Activated CD8-positive, alpha-beta memory T cell treated with anti-CD3 and anti-CD28 coated beads, Interleukin-2, amount 50 U/mL, for 48 hours (primary cell): ENCODE data around the gene GEMIN2.
"Not testable (repeated sequence)": the region's sequence is repeated elsewhere in the genome, so short reads cannot be mapped to it uniquely, and the experiment has no call there.

Experiments
- DNase-seq: peaks from one replicate; pipeline ENCODE4 v3.0.0-alpha.2; 2020

Gene GEMIN2

DNA sequence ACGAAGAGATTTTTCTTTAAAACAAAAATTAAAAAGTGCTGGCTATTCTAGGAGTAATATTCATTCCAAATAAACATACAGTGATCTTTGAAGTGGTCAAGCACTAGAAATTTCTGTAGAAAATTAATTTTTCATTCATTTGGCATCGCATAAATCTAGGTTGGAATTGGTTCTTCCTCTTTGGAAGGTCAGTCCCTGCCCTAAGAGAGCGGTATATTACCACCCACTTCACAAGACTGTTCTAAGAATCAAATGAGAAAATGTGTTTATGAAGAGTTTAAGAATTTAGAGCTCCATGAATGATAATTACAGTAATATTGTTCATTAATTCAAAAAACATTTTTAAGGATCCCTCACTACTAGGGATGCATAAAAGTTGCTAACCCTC is 444 bp upstream of the GEMIN2 start:
- DNase-seq: no peak

GRCh38 chr14:39122330-39123138 is 8.4 kb downstream of the GEMIN2 start:
- DNase-seq: no peak

- not testable (repeated sequence) for DNase-seq
Observed at GRCh38 chr14:39137835-39138234, 23.7 kb downstream of the GEMIN2 start.

GRCh38 chr14:39138440-39138839 is 24.3 kb downstream of the GEMIN2 start:
- DNase-seq: no peak

DNA sequence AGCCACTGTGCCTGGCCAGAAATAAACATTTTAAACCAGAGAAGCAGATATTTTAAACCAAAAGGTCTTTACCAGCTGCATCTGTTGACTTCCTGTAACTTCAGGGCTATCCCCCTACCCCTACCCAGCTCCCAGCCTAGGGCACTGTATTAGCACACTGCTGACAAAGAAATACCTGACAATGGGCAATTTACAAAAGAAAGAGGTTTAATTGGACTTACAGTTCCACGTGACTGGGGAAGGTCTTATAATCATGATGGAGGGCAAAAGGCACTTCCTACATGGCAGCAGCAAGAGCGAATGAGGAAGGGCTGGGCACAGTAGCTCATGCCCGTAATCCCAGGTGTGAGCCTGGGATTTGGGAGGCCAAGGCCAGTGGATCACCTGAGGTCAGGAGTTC is 26.0 kb downstream of the GEMIN2 start:
- no peak for DNase-seq

DNA sequence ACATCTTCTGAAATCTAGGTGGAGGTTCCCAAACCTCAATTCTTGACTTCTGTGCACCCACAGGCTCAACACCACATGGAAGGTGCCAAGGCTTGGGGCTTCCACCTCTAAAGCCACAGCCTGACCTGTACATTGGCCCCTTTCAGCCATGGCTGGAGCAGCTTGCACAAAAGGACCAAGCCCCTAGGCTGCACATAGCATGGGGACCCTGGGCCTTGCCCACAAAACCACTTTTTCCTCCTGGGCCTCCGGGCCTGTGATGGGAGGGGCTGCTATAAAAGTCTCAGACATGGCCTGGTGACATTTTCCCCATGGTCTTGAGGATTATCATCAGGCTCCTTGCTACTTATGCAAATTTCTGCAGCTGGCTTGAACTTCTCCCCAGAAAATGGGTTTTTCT is 27.5 kb downstream of the GEMIN2 start:
- DNase-seq: not testable (repeated sequence)

DNA sequence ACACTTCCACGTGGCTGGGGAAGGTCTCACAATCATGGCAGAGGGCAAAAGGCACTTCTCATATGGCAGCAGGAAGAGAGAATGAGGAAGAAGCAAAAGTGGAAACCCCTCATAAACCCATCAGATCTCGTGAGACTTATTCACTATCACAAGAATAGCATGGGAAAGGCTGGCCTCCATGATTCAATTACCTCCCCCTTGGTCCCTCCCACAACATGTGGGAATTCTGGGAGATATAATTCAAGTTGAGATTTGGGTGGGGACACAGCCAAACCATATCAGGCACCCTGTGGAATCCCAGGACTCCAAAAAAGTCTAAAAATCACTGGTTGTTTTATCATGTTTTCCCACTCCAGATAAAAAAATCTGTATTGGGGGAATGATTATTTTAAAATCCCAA is 29.1 kb downstream of the GEMIN2 start:
- DNase-seq: not testable (repeated sequence)

GRCh38 chr14:39145266-39145966 is 31.3 kb downstream of the GEMIN2 start:
- DNase-seq: no peak

DNA sequence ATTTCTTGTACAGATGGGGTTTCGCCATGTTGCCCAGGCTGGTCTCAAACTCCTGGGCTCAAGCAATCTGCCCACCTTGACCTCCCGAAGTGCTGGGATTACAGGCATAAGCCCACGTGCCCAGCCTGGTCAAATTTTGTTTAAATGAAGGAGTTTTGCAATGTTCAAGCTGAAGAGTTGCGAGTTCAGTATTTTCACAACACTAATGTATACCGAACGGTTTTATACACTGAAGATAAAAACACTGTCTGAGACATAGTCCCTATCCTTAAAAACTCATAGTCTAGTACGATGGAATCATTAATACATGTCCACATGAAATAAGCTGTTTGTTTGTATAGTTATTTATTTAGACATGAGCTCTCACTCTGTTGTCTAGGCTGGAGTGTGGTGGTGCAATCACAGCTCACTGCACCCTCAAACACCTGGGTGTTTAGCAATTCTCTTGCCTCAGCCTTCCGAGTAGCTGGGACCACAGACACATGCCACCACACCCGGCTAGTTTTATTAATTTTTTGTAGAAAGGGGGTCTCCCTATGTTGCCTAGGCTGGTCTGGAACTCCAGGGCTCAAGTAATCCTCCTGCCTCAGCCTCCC is 40.6 kb downstream of the GEMIN2 start:
- DNase-seq: peak; percentile 22

DNA sequence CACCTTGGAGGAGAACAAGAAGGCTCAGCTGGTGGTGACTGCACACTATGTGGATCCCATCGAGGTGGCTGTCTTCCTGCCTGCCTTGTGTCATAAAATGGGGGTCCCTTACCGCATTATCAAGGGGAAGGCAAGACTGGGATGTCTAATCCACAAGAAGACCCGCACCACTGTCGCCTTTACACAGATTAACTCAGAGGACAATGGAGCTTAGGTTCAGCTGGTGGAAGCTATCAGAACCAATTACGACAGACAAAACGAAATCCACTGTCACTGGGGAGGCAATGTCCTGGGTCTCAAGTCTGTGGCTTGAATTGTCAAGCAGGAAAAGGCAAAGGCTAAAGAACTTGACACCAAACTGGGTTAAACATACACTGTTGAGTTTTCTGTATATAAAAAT is 43.4 kb downstream of the GEMIN2 start:
- no peak for DNase-seq

GRCh38 chr14:39158222-39158858 is 44.2 kb downstream of the GEMIN2 start:
- no peak for DNase-seq

DNA sequence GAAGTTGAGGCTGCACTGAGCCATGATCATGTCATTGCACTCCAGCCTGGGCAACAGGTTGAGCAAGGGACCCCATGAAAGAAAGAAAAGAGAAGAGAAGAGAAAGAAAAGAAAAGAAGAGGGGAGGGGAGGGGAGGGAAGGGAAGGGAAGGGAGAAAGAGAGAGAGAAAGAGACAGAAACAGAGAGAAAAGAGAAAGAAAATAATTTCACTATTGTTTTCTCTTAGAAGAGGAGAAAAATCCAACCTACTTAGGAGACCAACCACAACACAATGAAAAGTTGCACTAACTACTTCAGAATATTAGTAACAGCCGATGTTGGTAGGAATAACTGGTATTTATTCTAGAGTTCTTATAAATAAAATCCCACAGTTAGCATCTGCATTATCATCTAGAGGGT is 46.4 kb downstream of the GEMIN2 start:
- DNase-seq: no peak

DNA sequence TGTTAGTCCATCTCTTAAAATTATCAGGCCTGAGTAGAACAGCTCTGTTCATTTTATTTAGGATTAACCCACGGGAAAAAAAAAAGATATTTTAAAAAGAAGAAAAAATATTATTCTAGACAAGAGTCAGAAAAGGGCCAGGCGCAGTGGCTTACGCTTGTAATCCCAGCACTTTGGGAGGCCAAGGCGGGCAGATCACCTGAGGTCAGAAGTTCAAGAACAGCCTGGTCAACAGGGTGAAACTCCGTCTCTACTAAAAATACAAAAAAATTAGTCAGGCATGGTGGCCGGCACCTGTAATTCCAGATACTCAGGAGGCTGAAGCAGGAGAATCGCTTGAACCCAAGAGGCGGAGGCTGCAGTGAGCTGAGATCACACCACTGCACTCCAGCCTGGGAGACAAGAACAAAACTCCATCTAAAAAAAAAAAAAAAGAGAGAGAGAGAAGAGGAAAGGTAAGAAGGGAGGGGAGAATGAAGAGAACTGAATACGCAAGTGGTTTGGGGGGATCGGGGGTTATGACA is 53.7 kb downstream of the GEMIN2 start:
- DNase-seq: not testable (repeated sequence)

DNA sequence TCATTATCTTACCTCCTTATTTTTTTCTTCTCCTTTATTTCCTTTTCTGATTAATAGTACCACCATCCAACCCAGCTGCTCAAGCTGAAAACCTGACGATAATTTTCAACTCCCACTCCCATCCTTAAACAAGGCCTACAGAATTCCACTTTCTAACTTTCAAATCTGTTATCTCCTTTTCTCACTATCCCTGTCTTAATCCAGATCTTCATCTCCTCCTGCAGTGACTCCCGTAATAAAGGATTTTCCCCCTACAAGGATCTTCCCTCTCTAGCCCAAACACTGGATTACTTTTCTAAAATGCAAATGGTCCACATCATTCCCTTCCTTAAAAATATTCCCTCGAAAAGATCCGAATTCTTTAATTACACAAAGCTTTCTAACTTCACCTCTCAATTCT is 54.5 kb downstream of the GEMIN2 start:
- no peak for DNase-seq

GRCh38 chr14:39169541-39169900 is 55.4 kb downstream of the GEMIN2 start:
- DNase-seq: no peak

DNA sequence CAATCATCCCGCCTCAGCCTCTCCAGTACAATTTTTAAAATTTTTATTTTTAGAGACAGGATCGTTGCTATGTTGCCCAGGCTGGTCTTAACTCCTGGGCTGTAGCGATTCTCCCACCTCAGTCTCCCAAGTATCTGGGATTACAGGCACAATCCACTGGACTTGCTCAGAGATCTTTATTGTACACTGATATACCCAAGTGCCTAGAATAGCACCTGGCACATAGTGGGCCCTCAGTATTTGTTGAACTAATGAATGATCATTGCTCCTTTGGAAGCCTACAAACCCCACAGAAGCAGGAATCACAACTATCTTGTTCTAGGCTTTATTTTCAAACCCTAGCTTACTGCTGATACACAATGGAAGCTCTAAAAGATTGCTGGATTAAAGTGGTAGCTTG is 59.1 kb downstream of the GEMIN2 start:
- peak; percentile 22 for DNase-seq

GRCh38 chr14:39174560-39175444 is 60.7 kb downstream of the GEMIN2 start, which contains the start of gene PNN:
Gene PNN, plus strand, starts transcription at chr14:39175254. Its CDS starts 26 bp downstream, at chr14:39175280.
- DNase-seq: peak; percentile 93

GRCh38 chr14:39175445-39176262 is 61.5 kb downstream of the GEMIN2 start:
- DNase-seq: peak; percentile 48

DNA sequence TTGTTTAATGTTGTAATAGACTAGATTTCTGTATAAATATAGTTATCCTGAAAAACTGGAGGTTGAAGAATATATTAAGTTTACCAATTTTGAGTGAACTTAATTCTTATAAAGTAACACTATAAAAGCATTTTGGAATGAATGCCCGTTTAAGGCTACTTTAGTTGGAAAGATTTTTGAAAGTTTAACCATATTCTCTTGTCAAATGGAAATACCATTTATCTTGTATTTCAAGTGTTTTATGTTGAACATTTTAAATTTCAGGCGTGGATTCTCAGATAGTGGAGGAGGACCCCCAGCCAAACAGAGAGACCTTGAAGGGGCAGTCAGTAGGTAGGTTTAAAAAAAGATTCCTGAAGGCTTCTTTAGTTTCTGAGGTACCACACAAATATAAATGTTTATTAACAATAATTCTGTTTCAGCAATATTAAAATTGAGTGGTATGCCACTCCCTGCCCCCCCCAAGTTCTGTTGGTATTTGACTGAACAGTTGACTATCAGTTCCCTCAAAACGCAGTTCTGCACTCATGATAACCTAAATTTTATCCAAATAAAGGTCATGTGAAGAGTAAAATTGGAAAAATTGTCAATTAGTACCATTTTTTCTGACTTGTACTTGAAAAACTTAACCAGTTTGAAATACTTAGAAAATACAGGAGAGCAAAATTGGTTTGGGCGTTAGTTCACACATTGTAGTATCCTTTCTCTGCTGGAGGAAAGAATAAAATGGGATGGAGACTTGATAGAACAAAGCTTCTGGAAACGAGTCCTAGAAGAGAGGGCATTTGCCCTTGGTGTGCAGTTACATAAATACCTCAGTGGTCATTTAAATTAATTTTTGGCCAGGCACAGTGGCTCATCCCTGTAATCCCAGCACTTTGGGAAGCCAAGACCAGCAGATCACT is 62.4 kb downstream of the GEMIN2 start:
- peak; percentile 7 for DNase-seq

- peak; percentile 48 for DNase-seq
Observed at GRCh38 chr14:39177168-39177545, 63.0 kb downstream of the GEMIN2 start.
